GM21360 (cell line): ENCODE data around the gene FSCN2.

ENCODE experiments used
- ATAC-seq: cut with Tn5 transposase; IDR thresholded peaks from one replicate; pipeline ENCODE4 v1.9.1; 2021; ENCODE audit warnings: mild to moderate bottlenecking, moderate library complexity; ENCODE audit not compliant: unreplicated experiment

The FSCN2 gene

DNA sequence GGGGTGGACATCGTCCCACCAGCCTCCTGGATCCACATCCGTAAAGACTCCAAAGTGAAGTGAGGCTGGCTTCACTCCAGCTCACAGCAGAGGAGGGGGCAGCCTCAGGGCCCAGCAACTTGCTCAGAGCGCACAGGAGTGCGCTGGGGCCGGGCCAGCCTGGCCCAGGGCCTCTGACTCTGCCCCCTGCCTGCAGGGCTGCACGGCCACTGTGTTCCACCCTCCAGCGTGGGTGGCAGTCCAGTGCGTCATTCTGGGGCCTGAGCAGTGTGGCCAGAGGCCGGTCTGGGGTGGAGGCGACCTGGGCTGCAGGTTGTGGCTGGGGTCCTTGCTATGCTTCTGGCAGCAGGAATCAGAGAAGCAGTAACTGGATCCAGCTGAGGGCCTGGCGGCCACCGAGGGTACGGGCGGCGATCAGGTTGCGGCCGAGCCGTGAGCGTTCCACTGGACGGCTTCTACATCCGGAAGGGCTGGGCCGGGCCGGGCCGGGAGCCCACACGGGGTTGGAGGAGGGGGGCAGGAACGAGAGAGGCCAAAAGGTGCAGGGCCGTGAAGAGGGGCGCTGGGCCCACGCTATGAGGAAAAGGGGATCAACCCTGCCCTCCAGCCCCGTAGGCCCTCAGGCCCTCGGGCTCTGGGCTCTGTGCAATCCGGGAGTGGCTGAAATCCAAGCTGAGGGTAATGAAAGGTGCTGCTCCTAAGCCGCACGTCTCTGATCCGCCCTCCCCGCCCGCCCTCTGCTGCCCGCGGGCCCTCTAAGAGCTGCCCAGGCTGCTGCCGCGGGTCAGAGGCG is at the start of gene FSCN2:
FSCN2 (plus strand) TSS at position 787 of the 793 bp plus-strand sequence. CDS start 155 bp downstream, outside the sequence.
- ATAC-seq, result no peak

DNA sequence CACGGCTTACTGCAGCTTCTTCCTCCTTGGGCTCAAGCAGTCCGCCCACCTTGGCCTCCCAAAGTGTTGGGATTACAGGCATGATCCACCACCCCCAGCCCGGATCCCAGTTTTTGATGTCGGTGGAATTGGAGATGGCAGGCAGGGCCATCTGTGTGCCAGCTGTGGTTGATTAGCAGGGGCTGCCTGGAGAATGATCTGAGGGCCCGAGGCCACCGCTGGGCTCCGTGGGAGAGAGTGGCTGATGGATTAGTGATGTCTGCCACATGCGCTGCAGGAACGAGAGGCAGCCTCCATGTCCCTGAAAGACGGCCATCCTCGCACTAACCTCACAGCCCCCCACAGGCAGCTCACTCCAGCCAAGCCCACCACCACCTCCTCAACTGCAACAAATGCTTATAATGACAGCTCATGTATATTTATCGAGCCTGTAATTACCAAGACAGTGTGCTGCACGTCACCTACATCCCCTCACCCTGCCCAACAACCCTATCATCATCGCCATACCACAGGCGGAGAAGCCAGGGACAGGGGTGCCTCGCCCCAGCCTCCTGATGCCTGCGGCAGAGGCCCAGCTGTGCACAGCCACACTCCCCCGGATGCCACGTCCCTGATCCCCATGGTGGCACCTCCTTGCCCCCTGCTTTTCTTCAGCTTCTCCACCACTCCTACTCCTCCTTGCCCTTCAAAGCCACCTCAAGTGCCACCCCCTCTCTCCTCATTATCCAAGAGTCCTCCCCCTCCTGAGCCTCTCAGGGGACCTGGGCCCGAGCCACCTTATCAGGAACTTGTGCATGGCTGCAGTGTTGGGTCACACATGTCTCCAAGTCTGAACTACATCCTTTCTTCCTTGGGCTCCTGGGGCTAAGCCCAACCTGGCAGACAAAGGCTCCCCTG is 48.8 kb upstream of the FSCN2 start:
- no peak for ATAC-seq

DNA sequence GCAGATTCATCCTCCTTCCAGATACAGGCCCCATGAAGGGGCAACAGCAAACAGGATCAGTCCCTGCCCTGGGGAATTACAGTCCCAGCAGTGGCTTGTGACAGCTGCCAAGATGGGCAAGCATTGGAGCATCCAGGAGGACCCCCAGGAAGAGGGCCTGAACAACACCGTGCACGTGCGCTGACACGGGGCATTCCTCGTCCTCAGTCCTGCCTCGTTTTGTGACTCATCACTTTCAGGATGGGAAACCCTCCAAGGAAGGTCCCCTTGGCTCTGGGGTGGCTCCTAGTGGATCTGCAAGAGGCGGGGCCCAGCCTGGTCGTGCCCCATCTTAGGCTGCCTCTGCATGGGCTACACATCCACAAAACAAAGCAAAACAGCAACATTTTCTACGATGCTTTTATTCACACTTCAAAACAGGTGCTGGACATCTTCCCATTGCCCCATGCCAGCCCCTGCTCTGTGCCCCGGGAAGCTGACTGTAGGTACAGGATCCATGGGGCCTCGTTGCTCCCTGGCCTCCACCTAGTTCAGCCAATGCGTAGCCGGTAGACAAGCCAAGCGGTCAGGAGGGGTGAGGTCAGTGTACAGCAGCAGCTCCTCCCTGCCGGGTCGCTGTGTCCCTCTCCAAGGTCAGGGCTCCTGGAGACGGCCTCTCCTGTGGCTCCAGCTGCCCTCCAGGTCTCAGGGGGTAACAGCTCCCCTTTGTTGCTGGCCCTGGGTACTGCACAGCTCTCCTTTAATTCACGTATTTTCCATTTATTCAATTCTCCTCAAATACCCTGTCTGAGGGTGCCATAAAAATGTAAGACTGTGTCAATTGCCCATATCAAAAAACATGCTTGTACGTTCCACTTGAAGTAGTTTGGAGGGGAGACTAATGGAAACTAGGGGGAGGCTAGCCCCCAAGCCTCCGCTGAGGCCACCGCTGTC is 47.8 kb upstream of the FSCN2 start:
- ATAC-seq, result no peak

- ATAC-seq, result no peak
These were observed 46.9 kb upstream of the FSCN2 start for GRCh38 chr17:81481073-81481799.

GRCh38 chr17:81481815-81482505 is 46.2 kb upstream of the FSCN2 start:
- no peak for ATAC-seq

DNA sequence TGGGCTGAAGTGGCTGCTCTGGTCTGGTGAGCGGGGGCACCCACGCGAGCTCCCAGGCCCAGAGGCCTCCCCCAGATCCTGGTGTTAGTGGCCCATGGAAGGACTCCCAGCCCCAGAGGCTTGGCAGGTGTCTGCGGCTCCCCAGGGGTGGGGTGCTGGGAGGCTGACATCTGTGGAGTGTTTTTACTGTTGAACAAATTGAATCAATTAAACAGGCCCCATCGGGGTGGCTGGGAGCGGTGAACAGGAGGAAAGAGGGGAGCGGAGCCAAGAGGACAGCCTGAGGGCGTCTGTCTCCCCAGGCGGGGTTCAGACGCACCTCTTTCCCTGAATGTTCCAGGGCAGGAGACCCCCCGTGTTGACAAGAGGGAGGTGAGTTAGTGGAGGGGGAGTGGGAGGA is 45.5 kb upstream of the FSCN2 start:
- ATAC-seq, result no peak

DNA sequence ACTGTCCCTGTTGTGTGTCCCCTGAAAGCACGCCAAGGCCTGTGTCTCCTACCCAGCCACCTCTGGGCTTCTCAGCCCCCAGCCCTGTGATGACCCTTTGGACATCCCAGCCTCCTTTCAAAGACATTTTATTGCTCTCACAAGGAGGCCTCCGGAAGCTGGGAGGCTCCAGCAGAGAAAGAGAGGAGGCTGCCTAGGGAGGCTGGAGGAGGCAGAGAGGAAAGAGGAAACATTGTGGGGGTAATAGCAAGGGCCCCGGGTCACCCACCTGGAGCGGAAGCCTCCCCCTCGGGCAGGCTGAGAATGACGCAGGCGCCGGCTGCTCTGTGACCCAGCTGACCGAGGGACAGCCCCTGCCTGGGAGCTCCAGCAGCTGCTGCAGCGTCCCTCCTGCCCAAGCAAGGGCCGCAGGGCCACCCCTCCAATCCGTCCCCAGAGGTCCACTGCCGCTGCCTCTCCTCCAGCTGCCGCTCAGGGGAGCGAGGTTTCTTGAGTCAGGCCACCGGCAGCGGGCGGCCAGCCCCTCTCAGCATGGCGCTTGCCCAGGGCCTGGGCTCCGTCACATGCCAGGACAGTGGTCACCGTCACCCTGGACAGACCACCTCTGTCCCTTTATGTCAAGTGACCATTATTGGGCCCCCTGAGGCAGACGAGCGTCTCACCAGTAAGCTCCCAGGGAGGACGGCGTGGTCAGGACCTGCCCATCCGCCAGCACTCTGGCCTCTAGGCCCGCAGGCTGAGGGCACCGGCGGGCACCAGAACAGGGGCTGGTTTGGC is 44.9 kb upstream of the FSCN2 start:
- no peak for ATAC-seq

DNA sequence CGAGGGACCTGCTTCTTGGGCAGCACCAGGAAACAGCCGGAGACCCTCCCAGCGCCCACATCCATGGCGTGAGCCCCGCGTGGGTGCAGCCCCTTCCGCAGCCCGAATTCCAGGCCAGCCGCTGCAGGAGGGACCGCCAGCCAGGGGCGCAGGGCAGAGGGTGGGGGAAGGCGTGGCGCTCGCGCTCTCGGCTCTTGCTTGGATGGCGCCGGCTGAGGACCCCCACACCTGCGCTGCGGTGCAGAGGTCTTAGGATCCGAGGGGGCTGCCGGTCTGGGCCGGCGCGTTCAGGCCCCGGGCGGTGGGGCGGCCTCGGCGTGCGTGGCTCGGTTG is 44.3 kb upstream of the FSCN2 start:
- ATAC-seq, result no peak

- ATAC-seq, result no peak
These were observed 43.8 kb upstream of the FSCN2 start for GRCh38 chr17:81484195-81484979.

DNA sequence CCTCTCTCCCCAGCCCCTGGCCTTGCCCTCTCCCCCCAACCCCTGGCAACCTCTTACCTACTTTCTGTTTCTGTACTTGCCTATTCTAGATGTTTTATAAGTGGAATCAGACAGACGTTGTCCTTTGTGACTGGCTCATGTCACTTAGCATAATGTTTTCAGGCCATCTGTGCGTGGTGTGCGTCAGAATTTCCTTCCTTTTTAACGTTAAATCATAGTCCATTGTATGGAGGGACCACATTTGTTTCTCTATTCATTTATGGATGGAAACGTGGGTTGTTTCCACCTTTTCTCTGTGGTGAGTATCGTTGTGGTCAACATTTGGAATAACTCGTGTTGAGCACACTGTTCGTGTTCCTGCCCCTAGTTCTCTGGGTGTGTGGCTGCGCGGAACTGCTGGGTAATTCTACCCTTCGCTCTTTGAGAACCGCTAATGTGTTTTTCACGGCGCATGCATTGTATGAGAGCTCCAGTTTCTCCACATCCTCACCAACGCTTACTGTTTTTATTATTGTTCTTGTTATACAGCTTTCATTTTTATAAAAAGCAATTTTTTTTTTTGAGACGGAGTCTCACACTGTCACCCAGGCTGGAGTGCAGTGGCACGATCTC is 41.9 kb upstream of the FSCN2 start:
- no peak for ATAC-seq

- ATAC-seq, result no peak
These were observed 41.1 kb upstream of the FSCN2 start for GRCh38 chr17:81487089-81487486.

- no peak for ATAC-seq
These were observed 40.5 kb upstream of the FSCN2 start for GRCh38 chr17:81487487-81488275.

DNA sequence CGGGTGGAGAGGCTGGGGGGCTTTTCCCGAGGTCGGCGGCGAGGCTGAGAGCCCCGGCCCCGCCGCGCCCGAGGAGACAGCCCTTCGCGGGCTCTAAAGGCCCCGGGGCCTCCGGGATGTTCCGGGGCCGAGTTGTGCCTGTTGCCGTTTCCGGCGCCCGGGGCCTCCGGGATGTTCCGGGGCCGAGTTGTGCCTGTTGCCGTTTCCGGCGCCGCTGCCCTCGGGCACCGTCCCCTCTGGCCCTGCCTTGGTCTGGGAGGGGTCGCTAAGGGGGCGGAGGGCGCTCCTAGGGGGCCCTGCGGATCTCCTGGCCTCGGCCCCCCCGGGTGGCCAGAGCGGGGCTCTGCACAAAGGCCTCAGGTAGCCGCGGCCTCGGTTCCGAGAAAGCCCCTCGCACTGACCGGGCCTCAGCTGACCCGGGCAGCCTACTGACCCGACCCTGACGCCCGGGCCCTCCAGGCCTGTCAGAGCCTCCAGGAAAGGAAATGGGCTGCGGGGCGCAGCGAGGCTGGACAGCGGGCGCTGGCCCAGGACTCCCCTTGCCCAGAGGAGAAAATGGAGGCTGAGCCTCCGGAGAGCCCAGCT is 39.8 kb upstream of the FSCN2 start:
- ATAC-seq, result no peak

DNA sequence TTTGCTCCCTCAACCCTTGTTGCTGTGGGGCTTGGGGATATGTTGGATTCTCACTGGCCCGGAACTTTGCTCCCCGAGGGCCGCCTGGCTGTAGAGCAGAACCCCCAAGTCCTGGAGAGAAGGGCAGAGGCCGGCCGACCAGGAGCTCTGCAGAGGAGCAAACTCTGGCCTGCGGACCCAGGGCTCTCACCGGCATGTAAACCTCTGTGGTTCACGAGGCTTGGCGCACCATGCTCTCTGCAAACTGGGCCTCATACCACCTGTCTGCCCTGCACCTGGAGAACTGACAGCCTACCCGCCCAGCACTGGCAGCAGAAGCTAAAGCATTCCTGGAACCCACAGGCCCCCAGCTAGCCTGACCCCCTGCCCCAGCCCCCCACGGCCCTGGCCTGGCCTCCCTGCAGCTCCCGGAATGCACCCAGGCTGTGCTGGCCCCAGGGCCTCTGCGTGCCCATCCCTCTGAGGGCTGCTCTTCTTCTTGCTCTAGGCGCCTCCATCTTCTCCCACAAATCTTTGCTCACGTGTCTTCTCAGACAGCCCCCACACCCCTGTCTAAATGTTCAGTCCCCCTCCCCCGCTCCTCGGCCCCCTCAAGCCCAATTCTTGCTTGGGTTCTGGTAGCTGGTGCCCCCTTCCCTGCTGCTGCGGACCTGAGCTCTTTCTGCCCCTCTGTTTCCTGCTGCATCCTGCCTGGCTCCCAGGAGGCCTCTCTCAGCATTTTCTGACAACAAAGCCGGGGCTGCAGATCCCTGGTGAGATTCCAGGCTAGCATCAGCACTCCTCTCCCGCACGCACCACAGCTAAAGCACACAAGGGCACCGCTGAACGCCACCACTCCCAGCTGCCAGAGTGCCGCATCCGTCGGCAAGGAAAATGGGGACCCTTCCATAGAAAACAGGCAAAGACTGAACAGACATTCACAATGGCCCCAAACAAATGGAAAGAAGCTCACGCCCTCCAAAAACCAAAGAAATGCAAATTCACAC is 38.9 kb upstream of the FSCN2 start:
- ATAC-seq, result no peak
